ENCODE results near the gene LIN52.

The LIN52 gene

DNA sequence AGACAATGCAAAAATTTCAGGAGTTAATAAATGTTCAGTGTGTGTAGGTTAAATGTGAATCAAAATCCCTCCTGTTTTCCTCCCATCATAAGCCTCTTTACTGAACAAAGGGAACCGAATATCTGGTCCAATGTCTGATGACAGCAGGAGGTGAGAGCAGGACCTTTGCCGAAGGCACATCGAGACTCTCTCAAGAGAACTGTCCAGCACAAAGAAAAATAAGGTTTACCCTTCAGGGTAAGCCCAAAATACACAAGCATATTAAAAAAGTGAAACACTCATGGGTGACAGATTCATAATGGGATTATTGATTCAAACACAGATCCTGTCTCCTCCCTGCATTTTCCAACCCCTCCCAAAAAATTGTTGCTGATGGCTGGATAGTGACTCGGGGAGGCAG lies 150.3 kb downstream of the LIN52 start:
- H3K4me1 ChIP-seq (ENCODE audit: control insufficient read depth, insufficient read depth, low read length): peaks cover 7% of the 10 kb centered on the region; the same call in 1 of the 2 replicates
- peaks cover 75% of the 10 kb centered on the region for H3K27me3 ChIP-seq (ENCODE audit: control insufficient read depth, insufficient read depth, low read length)
- H3K36me3 ChIP-seq (ENCODE audit: control insufficient read depth, insufficient read depth, low read length): no peaks in the 10 kb centered on the region
- H3K4me3 ChIP-seq (ENCODE audit: low read depth, low read length): no peak overlapping the region
- H3K27ac ChIP-seq (ENCODE audit: low read depth, low read length): no peak overlapping the region
- H3K9me3 ChIP-seq (ENCODE audit: control insufficient read depth, insufficient read depth, low read depth, low read length): peaks cover 8% of the 10 kb centered on the region
- H3K9ac ChIP-seq (ENCODE audit: low read length): no peak overlapping the region

DNA sequence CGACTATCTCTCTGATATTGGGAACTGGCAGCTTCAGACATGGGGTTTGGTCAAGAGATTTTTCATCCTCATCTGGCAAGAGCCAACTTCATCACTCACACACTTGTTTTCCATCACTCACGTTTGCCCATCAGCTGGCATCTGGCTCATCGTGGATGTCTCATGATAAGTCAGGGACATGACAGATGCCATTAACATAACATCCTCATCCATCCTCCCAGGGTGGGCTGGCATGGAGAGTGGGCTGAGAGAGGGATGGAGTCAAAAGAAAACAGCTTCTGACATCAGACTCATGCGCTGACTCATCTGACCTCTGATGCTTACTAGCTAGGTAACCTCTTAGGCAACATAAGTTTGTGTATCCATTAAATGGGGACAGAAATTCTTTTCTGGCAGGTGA lies 152.7 kb downstream of the LIN52 start:
- Histone ChIP-seq H3K36me3 (ENCODE audit: control insufficient read depth, insufficient read depth, low read length) (no peaks in the 10 kb centered on the region), H3K27ac (ENCODE audit: low read depth, low read length) (no peak overlapping the region), H3K9me3 (ENCODE audit: control insufficient read depth, insufficient read depth, low read depth, low read length) (peaks cover 2% of the 10 kb centered on the region; the same call in 1 of the 2 replicates), H3K27me3 (ENCODE audit: control insufficient read depth, insufficient read depth, low read length) (peaks cover 88% of the 10 kb centered on the region), H3K4me3 (ENCODE audit: low read depth, low read length) (no peak overlapping the region), H3K9ac (ENCODE audit: low read length) (no peak overlapping the region), H3K4me1 (ENCODE audit: control insufficient read depth, insufficient read depth, low read length) (peaks cover 17% of the 10 kb centered on the region)

DNA sequence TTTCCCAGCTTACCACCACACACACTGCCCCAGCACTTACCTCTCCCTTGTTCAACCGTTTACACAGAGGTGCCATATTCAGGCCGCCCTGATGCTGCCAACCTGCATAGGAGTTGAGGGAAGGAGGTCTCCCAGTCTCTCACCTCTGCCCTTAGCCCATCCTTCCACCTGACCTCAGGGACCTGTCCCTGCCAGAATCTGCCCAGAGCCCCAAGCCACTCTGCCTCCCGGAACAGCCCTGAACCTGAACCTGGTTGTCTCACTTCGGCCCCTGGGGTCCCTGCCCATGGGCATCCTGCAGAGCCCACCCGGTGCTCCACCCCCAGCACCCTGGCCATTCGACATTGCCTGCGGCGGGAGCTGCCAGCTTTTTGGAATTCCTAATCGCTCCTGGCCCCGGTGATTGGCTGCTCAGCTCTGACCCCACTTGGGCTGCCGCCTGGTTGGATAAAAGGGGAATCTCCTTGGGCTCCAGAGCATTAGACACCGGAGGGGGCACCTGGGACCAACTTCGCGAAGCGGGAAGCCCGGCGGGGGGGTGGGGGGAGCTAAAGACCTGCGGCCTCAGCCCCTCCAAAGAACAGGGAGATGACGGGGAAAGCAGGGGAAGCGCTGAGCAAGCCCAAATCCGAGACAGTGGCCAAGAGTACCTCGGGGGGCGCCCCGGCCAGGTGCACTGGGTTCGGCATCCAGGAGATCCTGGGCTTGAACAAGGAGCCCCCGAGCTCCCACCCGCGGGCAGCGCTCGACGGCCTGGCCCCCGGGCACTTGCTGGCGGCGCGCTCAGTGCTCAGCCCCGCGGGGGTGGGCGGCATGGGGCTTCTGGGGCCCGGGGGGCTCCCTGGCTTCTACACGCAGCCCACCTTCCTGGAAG lies 154.5 kb downstream of the LIN52 start, which contains the start of gene VSX2:
VSX2 (plus strand) TSS at position 476 of the 874 bp plus-strand sequence; CDS start at position 589, 113 bp downstream.
- Histone ChIP-seq H3K4me3 (ENCODE audit: low read depth, low read length) (peak within 1 kb of the TSS; percentile 62), H3K27ac (ENCODE audit: low read depth, low read length) (no peak within 1 kb of the TSS), H3K9me3 (ENCODE audit: control insufficient read depth, insufficient read depth, low read depth, low read length) (no peaks in the 10 kb centered on the region), H3K27me3 (ENCODE audit: control insufficient read depth, insufficient read depth, low read length) (peaks cover 96% of the 10 kb centered on the region), H3K36me3 (ENCODE audit: control insufficient read depth, insufficient read depth, low read length) (no peaks in the 10 kb centered on the region), H3K9ac (ENCODE audit: low read length) (no peak within 1 kb of the TSS), H3K4me1 (ENCODE audit: control insufficient read depth, insufficient read depth, low read length) (peaks cover 19% of the 10 kb centered on the region)

DNA sequence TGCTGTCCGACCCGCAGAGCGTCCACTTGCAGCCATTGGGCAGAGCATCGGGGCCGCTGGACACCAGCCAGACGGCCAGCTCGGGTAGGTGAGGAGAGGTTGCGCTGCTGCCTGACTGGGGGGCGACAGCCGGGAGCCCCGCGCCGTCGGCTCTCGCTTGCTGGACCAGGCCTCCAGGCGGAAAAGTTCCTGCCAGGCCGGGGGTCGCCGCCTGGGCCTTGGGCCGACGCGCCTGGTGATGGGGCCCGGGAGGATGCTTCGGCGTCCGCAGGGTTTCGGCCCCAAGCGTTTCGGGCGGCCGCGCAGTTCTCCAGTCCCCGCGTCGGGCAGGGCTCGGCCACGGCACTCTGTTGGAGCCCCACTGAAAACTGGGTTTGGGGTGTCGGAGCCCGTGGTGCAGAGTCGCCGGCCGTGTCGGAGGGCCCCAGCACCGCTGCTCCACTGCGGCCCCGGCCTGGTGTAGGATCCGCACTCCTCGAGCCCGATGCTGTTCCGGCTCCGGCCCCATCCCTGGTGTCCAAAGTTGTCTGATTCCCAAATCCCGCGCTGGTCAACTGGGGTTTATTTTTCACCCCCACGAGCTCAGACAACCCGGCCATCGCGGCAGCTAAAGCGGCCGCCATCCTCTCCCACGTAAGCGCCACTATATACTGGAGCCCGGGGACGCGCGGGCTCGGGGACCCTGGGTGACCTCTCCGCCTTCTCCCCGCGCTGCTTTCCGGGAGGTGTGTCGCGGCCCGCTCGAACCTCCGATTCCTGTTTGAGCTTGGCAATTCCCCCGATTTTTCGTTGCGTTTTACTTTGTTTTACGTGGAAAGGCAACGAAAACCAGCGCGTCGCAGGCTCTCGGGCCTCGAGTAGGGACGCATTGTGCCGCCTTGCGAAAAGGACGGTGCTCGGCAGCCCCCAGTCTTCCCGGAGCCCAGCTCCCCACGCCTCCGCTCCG lies 155.4 kb downstream of the LIN52 start:
- Histone ChIP-seq H3K4me3 (ENCODE audit: low read depth, low read length) (peak overlapping the region; percentile 62), H3K27ac (ENCODE audit: low read depth, low read length) (no peak overlapping the region), H3K36me3 (ENCODE audit: control insufficient read depth, insufficient read depth, low read length) (no peaks in the 10 kb centered on the region), H3K27me3 (ENCODE audit: control insufficient read depth, insufficient read depth, low read length) (peaks cover 96% of the 10 kb centered on the region), H3K9me3 (ENCODE audit: control insufficient read depth, insufficient read depth, low read depth, low read length) (no peaks in the 10 kb centered on the region), H3K4me1 (ENCODE audit: control insufficient read depth, insufficient read depth, low read length) (peaks cover 19% of the 10 kb centered on the region), H3K9ac (ENCODE audit: low read length) (no peak overlapping the region)

DNA sequence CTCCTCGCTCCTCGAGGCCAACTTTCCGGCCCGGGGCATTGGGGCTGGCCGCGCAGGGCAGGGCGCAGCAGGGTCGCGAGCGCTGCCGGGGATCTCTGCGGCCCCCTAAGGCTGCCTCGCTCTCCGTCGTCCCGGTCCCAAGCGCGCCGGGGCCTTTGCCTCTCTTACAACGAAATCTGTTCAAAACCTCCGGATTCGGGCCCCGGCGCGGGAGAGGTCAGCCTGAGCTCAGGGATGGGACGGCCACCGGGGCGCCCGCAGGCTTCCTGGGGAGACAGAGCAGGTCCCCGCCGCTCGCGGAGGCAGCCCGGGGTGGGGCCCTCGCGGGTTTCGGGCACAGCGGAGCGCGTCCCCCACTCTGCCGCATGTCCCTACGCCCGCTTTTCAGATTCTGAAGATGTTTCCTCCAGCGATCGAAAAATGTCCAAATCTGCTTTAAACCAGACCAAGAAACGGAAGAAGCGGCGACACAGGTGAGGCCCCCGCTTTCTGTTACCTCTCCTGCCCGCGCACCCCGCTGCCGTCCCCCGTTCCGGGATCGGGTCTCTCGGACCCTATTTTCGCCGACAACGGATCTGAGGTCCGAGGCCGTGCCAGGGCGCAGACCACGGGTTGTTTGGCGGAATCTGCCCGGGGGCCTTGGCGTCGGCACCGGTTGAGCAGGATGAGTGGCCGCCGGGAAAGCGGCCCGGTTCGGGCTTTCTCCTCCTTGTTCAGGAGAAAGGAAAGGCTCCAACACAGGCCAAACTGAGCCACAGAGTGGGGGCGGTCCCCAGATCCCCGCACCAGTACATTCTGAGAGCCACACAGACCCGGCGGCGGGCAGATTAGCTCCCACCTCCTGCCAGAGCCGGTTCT lies 156.3 kb downstream of the LIN52 start:
- H3K36me3 ChIP-seq (ENCODE audit: control insufficient read depth, insufficient read depth, low read length): no peaks in the 10 kb centered on the region
- no peaks in the 10 kb centered on the region for H3K9me3 ChIP-seq (ENCODE audit: control insufficient read depth, insufficient read depth, low read depth, low read length)
- H3K4me1 ChIP-seq (ENCODE audit: control insufficient read depth, insufficient read depth, low read length): peaks cover 19% of the 10 kb centered on the region
- no peak overlapping the region for H3K9ac ChIP-seq (ENCODE audit: low read length)
- peak overlapping the region; percentile 62 for H3K4me3 ChIP-seq (ENCODE audit: low read depth, low read length)
- peaks cover 98% of the 10 kb centered on the region for H3K27me3 ChIP-seq (ENCODE audit: control insufficient read depth, insufficient read depth, low read length)
- H3K27ac ChIP-seq (ENCODE audit: low read depth, low read length): no peak overlapping the region

DNA sequence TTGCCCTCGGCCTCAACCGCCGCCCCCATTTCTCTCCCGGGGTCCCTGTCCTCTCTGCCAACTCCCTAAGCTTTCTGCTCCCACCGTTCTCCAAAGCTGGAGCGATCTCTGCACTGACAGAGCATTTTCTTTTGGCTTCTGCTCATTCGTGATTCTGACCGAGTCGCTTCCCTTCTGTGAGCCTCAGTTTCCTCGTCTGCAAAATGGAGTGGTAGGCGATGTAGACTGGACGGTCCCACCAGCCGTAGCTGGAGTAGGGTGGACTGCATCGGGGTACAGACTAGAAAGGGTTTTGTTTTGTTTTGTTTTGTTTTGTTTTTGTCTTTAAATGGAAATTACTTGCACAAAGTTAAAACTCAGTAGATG lies 156.9 kb downstream of the LIN52 start:
- H3K9me3 ChIP-seq (ENCODE audit: control insufficient read depth, insufficient read depth, low read depth, low read length): no peaks in the 10 kb centered on the region
- no peaks in the 10 kb centered on the region for H3K36me3 ChIP-seq (ENCODE audit: control insufficient read depth, insufficient read depth, low read length)
- peaks cover 100% of the 10 kb centered on the region for H3K27me3 ChIP-seq (ENCODE audit: control insufficient read depth, insufficient read depth, low read length)
- H3K27ac ChIP-seq (ENCODE audit: low read depth, low read length): no peak overlapping the region
- H3K4me1 ChIP-seq (ENCODE audit: control insufficient read depth, insufficient read depth, low read length): peaks cover 23% of the 10 kb centered on the region
- H3K9ac ChIP-seq (ENCODE audit: low read length): no peak overlapping the region
- H3K4me3 ChIP-seq (ENCODE audit: low read depth, low read length): peak overlapping the region; percentile 62

DNA sequence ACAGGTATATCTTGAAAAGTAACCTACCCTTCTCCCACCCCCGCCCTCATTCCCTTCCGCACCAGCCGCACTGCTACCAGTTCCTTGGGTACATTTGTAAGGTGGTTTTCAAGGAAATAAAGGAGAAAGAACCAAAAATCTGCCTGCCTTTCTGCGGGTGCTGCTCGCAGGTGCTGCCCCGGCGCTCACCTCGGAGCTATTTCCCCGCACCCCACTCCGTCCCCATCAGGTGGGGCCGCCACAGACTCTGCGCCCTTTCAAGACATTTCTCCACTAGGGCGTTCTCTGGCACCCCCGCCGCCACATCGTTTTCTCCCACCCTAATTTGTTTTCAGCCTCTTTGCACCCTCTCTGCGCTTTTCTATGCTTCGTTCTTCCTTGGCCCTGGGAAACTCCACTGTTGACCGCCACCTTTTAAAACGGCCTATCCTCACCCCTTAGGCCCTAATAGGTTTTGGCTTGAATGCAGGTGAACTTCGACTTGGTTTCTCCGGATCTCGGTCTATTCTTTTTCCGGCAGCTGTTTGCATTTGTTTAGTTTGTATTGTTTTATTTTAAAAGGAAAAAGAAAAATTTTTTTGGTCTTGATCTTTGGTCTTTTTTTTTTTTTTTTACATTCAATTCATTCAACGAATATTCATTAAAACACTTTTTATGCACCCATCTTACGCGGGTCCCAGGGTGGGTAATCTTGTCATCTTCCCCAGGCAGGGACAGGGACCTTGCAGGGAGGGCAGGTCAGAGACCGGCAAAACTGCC lies 157.4 kb downstream of the LIN52 start:
- Histone ChIP-seq H3K27me3 (ENCODE audit: control insufficient read depth, insufficient read depth, low read length) (peaks cover 100% of the 10 kb centered on the region), H3K36me3 (ENCODE audit: control insufficient read depth, insufficient read depth, low read length) (no peaks in the 10 kb centered on the region), H3K4me1 (ENCODE audit: control insufficient read depth, insufficient read depth, low read length) (peaks cover 27% of the 10 kb centered on the region), H3K9me3 (ENCODE audit: control insufficient read depth, insufficient read depth, low read depth, low read length) (no peaks in the 10 kb centered on the region), H3K4me3 (ENCODE audit: low read depth, low read length) (peak overlapping the region; percentile 62), H3K27ac (ENCODE audit: low read depth, low read length) (no peak overlapping the region), H3K9ac (ENCODE audit: low read length) (no peak overlapping the region)

DNA sequence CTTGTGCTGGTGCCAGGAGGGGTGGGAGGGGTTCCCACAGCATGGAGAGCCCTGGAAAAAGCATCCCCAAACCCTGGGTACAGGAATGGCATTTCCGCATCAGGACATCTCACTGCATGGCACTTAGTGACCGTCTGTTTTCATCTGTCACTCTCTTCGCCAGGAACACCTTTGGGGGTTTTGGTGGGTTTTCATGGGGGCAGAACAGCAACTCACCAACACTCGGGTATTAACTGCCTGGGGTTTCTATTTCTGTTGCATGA lies 158.0 kb downstream of the LIN52 start:
- no peak overlapping the region for H3K9ac ChIP-seq (ENCODE audit: low read length)
- no peaks in the 10 kb centered on the region for H3K36me3 ChIP-seq (ENCODE audit: control insufficient read depth, insufficient read depth, low read length)
- no peak overlapping the region for H3K27ac ChIP-seq (ENCODE audit: low read depth, low read length)
- no peak overlapping the region for H3K4me3 ChIP-seq (ENCODE audit: low read depth, low read length)
- no peaks in the 10 kb centered on the region for H3K9me3 ChIP-seq (ENCODE audit: control insufficient read depth, insufficient read depth, low read depth, low read length)
- peaks cover 98% of the 10 kb centered on the region for H3K27me3 ChIP-seq (ENCODE audit: control insufficient read depth, insufficient read depth, low read length)
- H3K4me1 ChIP-seq (ENCODE audit: control insufficient read depth, insufficient read depth, low read length): peaks cover 27% of the 10 kb centered on the region

DNA sequence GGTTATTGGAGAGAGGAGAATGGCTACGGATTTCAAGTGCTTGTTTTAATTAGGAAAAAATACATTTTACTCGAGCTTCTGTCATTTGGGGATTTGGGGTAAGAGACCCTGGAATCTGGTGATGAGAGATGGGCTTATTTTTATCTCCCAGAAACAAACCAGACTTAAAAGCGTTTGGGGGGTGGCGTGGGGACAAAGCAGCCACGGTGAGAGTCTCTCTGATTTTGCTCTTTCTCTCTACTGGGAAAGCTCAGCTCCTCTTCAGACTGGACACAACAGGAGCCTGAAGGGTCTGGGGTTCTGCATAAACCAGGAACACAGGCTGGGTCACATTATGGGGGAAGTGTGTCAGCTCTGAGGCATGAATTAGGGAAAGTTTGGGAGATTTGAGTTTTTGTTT lies 158.3 kb downstream of the LIN52 start:
- Histone ChIP-seq H3K9me3 (ENCODE audit: control insufficient read depth, insufficient read depth, low read depth, low read length) (no peaks in the 10 kb centered on the region), H3K27ac (ENCODE audit: low read depth, low read length) (no peak overlapping the region), H3K4me1 (ENCODE audit: control insufficient read depth, insufficient read depth, low read length) (peaks cover 27% of the 10 kb centered on the region), H3K4me3 (ENCODE audit: low read depth, low read length) (no peak overlapping the region), H3K27me3 (ENCODE audit: control insufficient read depth, insufficient read depth, low read length) (peaks cover 95% of the 10 kb centered on the region), H3K9ac (ENCODE audit: low read length) (no peak overlapping the region), H3K36me3 (ENCODE audit: control insufficient read depth, insufficient read depth, low read length) (no peaks in the 10 kb centered on the region)

DNA sequence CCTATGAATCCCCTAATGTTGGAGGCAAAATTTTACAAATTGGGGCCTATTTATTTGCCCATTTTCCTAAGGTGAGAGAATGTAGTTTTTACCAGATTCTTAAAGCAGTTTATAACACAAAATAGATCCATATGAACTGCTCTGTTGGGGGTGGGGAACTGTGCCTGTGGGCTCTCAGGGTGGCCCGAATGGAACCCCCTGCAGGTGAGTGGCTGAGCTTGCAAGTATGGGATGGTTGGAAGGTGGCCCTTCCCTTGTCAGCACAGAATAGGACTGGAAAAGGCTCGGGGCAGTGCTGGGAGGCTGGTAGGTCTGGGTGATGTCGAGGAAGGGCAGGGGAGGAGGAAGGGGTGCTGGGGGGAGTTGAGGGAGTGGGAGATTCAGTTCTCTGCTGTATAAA lies 159.4 kb downstream of the LIN52 start:
- Histone ChIP-seq H3K27me3 (ENCODE audit: control insufficient read depth, insufficient read depth, low read length) (peaks cover 84% of the 10 kb centered on the region), H3K27ac (ENCODE audit: low read depth, low read length) (no peak overlapping the region)

More for the DNA sequence above, 159.4 kb downstream of the LIN52 start:
- Histone ChIP-seq H3K9me3 (ENCODE audit: control insufficient read depth, insufficient read depth, low read depth, low read length) (no peaks in the 10 kb centered on the region), H3K4me3 (ENCODE audit: low read depth, low read length) (no peak overlapping the region), H3K4me1 (ENCODE audit: control insufficient read depth, insufficient read depth, low read length) (peaks cover 23% of the 10 kb centered on the region), H3K36me3 (ENCODE audit: control insufficient read depth, insufficient read depth, low read length) (no peaks in the 10 kb centered on the region), H3K9ac (ENCODE audit: low read length) (no peak overlapping the region)

Measured in HUES6 (cell line).